ENCODE data around the gene PTP4A1. TPM values are rescaled to one million over a fixed set of nuclear protein-coding genes. Genes with fewer than 3 reads are reported as not detected.

PTP4A1 gene
- total RNA-seq, 2 donors from 2014 or later, result 11.5 to 26.7 TPM

GRCh38 chr6:63558278-63558677 lies 14.0 kb upstream of the PTP4A1 start:
- ATAC-seq (no peak), DNase-seq (no peak)
- Histone ChIP-seq H3K4me3 (no peak overlapping the region), H3K4me1 (peaks cover 16% of the 10 kb centered on the region), H3K27ac (no peak overlapping the region), H3K36me3 (replicated peaks in 1 of 2; ENCODE audit: insufficient read depth in 1 of 2, low read depth in 2 of 2) (no peaks in the 10 kb centered on the region), H3K9me3 (no peaks in the 10 kb centered on the region), H3K27me3 (no peaks in the 10 kb centered on the region)
- intact Hi-C loops (cut with DNase I), result no loop called here
- TF ChIP-seq CTCF (IDR thresholded peaks at IDR 0.05) (no peak), POLR2A (IDR thresholded peaks at IDR 0.05) (no peak)

GRCh38 chr6:63560801-63561287 lies 11.4 kb upstream of the PTP4A1 start:
- Histone ChIP-seq H3K27ac (peak overlapping the region; percentile 25 to 78 (median 46)), H3K36me3 (replicated peaks in 1 of 2; ENCODE audit: insufficient read depth in 1 of 2, low read depth in 2 of 2) (no peaks in the 10 kb centered on the region), H3K9me3 (no peaks in the 10 kb centered on the region), H3K4me1 (peaks cover 34% of the 10 kb centered on the region), H3K27me3 (no peaks in the 10 kb centered on the region), H3K4me3 (no peak overlapping the region)
- TF ChIP-seq CTCF (IDR thresholded peaks at IDR 0.05) (no peak), POLR2A (IDR thresholded peaks at IDR 0.05) (no peak)
- DNase-seq, result peak in 1 of 4 donors; percentile 21
- peak; percentile 76 for ATAC-seq
- 6 to 12% methylated on average over 1 of the region's 1 CpG for WGBS, 2 donors
- intact Hi-C loops (cut with DNase I), result no loop called here

- peak overlapping the region; percentile 25 to 78 (median 46) for H3K27ac ChIP-seq
- ATAC-seq (no peak), DNase-seq (no peak)
- no peaks in the 10 kb centered on the region for H3K27me3 ChIP-seq
- no peaks in the 10 kb centered on the region for H3K9me3 ChIP-seq
- intact Hi-C loops (cut with DNase I), result no loop called here
- TF ChIP-seq POLR2A (IDR thresholded peaks at IDR 0.05) (no peak), CTCF (IDR thresholded peaks at IDR 0.05) (no peak)
- H3K4me3 ChIP-seq, result no peak overlapping the region
- H3K4me1 ChIP-seq, result peaks cover 38% of the 10 kb centered on the region
- H3K36me3 ChIP-seq (replicated peaks in 1 of 2; ENCODE audit: insufficient read depth in 1 of 2, low read depth in 2 of 2), result no peaks in the 10 kb centered on the region
- WGBS, 2 donors, result 14 to 22% methylated on average over 2 of the region's 2 CpGs
Observed at GRCh38 chr6:63561288-63561687, 11.0 kb upstream of the PTP4A1 start.

GRCh38 chr6:63563235-63563634 lies 9.0 kb upstream of the PTP4A1 start:
- intact Hi-C loops (cut with DNase I), result no loop called here
- no peaks in the 10 kb centered on the region for H3K9me3 ChIP-seq
- H3K4me1 ChIP-seq, result peaks cover 57% of the 10 kb centered on the region
- no peaks in the 10 kb centered on the region for H3K36me3 ChIP-seq (replicated peaks in 1 of 2; ENCODE audit: insufficient read depth in 1 of 2, low read depth in 2 of 2)
- ATAC-seq, result no peak
- 95 to 100% methylated on average over 1 of the region's 1 CpG for WGBS, 2 donors
- TF ChIP-seq POLR2A (IDR thresholded peaks at IDR 0.05), result no peak
- TF ChIP-seq CTCF (IDR thresholded peaks at IDR 0.05), result no peak
- no peak overlapping the region for H3K27ac ChIP-seq
- DNase-seq, result no peak
- H3K27me3 ChIP-seq, result no peaks in the 10 kb centered on the region
- no peak overlapping the region for H3K4me3 ChIP-seq

- TF ChIP-seq POLR2A (IDR thresholded peaks at IDR 0.05), result no peak
- no peak for TF ChIP-seq CTCF (IDR thresholded peaks at IDR 0.05)
- ATAC-seq (peak; percentile 72), DNase-seq (peak in 2 of 4 donors; percentile 41 to 45)
- H3K9me3 ChIP-seq, result no peaks in the 10 kb centered on the region
- intact Hi-C loops (cut with DNase I), result no loop called here
- peaks cover 65% of the 10 kb centered on the region for H3K4me1 ChIP-seq
- H3K4me3 ChIP-seq, result no peak overlapping the region
- H3K27me3 ChIP-seq, result no peaks in the 10 kb centered on the region
- H3K36me3 ChIP-seq (replicated peaks in 1 of 2; ENCODE audit: insufficient read depth in 1 of 2, low read depth in 2 of 2), result no peaks in the 10 kb centered on the region
- H3K27ac ChIP-seq, result peak overlapping the region in 3 of 4 donors; percentile 27 to 71 (median 38)
- WGBS, 2 donors, result 35 to 41% methylated on average over 4 of the region's 4 CpGs
Observed at GRCh38 chr6:63565058-63565726, 7.1 kb upstream of the PTP4A1 start.

Measured in body of pancreas (tissue), 4 donors.